ENCODE data around the gene DNAJB9.

DNA sequence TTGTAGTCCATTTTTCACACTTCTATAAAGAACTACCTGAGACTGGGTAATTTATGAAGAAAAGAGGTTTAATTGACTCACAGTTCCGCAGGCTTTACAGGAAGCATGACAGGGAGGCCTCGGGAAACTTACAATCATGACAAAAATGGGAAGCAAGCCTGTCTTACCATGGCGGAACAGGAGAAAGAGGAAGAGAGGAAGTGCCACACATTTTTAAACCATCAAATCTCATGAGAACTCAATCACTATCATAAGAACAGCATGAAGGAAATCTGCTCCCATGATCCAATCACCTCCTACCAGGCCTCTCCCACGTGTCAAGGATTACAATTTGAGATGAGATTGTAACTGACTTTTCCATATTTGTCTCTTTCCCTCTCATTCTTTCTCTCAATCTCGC, 34.4 kb upstream of the DNAJB9 start:
- TF ChIP-seq POLR2A (IDR thresholded peaks at IDR 0.05; ENCODE audit: low read length) (no peak), GATA1 (IDR thresholded peaks at IDR 0.05; ENCODE audit: low read depth, low read length) (no peak)

Data from erythroblast (primary cell).